NCI-H446 (cell line): Measurements from ENCODE around the gene GNG10.
"Not testable (repeated sequence)": the region's sequence is repeated elsewhere in the genome, so short reads cannot be mapped to it uniquely, and the experiment has no call there.

ENCODE experiments used
- DNase-seq, 2 experiments: peaks; one replicate each; lab custom pipeline; 2025; lab: John Stamatoyannopoulos, UW

GNG10 gene

GRCh38 chr9:111657051-111657450 lies 4.4 kb upstream of the GNG10 start:
- DNase-seq = no peak

DNA sequence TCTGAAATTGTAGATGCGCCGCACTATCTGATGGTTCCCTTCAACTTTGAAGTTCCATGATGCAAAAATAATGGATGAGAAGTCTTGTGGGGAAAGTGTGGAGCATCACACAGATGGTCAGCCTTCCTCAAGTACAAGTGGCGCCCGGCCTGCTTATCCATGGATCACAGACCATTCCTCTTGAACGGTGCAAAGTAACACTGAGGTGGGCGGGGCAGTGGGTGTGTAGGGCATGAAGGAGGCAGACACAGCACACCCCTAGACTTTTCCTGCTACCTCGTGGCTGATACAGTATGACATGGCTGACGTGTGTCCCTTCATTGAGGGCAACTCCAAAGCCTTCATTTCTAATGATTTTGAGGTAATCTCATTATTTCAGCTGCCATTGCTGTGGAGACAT lies 2.5 kb upstream of the GNG10 start:
- DNase-seq = no peak

DNA sequence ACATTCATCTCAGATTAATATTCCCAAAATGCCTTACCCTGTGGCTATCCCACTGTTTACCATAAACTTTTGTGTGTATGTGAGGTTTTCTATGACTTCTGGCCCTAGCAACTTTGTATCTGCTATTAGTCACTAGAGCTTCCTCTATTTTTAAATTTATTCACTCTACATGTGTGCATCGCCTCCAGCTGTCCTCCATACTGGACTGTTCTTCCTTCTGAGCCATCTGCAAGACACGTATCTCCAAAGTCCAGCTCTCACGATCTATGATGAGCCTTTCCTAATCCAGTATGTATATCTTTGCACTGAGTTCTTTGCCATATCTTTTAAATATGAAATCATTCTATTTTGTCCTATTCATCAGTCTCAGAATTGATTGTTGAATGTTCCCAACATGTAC lies 1.7 kb upstream of the GNG10 start:
- DNase-seq = no peak

GRCh38 chr9:111661802-111662521 lies 557 bp downstream of the GNG10 start:
- DNase-seq = no peak

DNA sequence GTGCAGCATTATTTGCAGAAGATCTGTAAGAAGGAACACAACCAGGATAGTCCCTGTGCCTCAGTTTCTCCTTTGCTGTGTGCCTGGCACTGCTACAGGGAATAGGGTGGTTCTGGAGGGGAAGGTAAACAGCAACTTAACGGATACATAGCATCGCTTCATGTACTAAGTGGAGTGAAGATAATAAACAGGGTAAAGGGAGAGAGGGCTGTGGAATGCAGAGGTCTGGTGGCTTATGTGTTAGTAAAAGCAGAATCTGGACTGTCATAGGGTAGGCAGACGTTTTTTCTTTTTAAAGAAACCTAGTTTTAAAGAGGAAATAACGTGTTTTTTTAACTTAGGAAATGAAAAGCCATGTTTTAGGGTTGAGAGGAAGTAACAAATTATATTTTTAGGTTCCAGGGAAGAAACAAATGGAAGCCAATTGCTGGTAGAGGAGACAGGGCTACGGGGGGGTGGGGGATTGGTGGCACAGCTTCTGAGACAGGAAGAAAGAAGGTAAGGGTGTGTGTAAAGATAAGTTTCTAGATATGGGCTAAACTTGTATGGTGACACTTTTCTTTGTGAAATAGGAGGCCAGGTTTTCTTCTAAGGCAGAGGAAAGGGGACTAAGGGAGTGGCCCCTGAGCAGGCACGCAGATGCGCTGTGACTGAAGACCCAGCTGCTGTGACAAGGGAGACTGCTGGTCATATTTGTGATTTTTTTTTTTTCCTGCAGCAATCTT lies 1.3 kb downstream of the GNG10 start:
- no peak for DNase-seq

DNA sequence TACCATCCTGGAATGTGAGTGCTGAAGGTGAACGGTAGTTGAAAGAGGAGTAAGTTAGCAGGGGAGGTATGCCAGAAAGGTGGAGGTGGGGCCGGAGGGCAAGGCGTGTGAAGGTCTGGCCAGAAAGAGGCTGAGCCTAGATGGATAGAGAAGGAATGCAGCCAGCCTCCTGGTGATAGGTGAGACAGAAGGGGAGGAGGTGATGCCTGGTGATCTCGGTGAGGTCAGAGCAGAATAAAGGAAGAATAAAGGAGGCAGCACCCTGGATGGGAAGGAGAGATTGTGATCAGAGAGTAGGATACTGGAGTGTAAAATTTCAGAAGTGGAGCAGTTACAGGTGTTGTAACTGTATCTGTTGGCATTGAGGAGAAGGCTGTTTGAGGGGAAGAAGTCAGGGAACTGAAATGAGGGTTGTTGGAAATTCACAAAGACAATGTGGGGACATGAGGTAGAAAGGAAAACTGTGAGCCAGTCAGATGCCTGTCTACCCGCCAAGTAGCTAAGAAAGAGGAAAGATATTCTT lies 2.0 kb downstream of the GNG10 start:
- DNase-seq = no peak

DNA sequence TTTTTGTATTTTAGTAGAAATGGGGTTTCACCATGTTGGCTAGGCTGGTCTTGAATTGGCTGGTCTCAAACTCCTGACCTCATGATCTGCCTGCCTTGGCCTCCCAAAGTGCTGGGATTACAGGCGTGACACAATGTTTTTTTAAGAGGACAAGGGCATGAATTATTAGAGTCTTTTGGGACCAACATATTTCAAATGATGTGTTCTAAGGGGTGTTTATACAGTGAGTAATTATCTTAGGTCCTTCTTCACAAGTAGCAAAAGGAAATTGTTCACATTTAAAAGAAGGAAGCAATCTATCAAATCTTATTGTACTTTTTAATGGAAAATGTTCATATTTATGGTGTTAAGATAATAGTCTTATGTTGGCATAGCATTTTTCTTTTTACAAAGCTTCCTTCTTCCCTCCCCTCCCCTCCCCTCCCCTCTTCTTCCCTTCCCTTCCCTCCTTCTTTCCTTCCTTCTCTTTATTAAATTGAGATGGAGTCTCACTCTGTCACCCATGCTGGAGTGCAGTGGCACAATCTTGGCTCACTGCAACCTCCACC lies 6.7 kb downstream of the GNG10 start:
- DNase-seq = no peak

DNA sequence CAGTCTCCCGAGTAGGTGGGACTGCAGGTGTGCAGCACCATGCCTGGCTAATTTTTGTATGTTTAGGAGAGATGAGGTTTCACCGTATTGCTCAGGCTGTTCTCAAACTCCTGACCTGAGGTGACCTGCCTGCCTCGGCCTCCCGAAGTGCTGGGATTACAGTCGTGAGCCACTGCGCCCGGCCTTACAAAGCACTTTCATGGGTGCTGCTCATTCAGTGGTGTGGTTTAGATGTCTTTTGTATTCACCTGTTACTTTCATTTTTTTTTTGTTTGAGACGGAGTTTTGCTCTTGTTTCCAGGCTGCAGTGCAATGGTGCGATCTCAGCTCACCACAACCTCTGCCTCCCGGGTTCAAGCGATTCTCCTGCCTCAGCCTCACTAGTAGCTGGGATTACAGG lies 7.2 kb downstream of the GNG10 start:
- not testable (repeated sequence) for DNase-seq

GRCh38 chr9:111674319-111674718 lies 12.9 kb downstream of the GNG10 start:
- DNase-seq = no peak

DNA sequence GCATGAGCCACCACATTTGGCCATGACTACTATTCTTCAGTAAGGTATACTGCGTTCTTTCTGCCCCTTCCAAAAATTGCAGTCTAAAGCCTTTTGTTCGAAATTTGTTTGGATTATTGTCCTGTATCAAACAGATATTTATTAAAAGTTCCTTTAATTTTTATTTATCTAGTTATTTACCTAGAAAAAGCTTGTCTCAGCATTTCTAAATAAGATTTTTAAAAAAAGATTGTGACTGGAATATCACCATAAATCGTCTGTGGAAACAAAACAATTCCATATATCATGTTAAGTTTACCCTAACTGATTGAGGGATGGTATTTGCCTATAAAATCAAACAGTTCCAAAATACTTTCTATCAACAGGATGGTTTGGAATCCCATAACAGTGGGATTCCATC lies 14.7 kb downstream of the GNG10 start:
- DNase-seq = no peak

DNA sequence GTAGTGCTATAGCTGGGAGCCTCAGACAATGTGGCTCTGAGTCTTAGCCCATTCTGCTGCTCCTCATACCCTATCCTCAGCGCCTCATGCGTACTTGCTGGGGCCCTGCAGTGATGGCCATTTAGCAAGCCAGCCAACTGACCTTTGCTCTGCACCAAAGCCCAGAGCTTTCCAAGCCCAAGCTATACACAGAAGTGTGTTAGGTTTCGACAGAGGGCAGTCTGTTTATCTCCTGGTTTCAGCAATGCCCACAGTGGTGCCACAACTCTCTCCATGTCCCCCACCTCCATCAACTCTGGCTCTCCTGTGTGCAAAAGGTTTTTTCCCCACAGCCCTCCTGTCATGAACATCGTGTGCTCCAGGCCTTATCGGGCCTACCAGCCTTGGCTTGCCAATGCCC lies 16.9 kb downstream of the GNG10 start:
- DNase-seq = no peak

DNA sequence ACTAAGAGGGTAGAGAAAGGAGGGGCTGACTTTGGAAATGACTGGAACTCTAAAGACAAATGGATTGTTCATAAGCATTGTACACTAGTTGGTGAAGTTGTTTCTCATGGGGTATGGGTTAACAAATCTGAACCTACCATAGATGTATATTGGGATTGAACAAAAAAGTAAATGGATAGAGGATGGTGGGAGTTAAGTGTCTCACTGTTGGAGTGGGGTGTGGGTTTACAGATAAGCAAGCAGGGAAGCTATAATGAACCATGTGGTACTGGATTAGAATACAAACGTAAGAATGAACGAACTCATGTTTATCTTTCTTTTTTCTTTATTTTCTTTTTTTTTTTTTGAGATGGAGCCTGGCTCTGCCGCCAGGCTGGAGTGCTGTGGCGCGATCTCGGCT lies 17.8 kb downstream of the GNG10 start:
- no peak for DNase-seq

DNA sequence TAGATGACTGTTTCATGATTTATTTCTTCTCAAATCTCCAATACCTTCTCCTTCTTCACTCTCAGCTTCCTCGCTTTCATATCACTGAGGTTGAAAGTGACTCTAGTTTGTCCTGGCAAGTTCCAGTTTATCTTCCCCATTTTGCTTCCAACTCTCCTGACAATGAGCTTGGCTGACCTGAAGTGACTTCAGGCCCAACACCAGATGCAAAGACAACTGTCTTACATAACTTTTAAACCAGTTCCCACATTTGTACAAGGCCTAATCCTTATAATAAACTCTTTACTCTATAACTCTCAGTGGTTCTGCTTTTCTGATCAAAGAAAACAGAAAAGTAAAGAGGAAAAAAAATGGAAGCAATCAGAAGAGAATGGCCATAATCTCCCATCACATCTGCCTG lies 22.0 kb downstream of the GNG10 start:
- DNase-seq = no peak

- DNase-seq = peak in 1 of 2 experiments; percentile 24
These were observed 30.4 kb downstream of the GNG10 start for GRCh38 chr9:111691672-111692329.

DNA sequence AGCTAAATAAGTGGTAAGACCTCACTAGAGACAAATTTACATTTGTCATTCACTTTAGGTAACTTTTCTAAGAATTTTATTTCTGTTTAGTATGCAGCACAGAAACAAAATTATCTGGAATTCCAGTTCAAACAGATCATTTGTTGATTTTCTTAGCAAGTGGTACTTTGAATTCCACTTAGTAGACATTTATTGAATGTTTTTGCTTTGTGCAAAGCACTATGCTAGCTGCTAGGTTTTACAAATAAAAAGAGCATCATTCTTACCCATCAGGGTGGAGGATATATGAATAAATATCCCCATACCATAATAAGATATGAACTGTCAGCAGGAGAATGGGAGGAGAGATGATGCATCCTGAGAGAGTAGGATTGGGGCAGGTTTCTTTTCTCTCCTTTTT lies 35.4 kb downstream of the GNG10 start:
- no peak for DNase-seq

GRCh38 chr9:111700776-111701175 lies 39.4 kb downstream of the GNG10 start:
- DNase-seq = no peak

- DNase-seq = no peak
These were observed 43.1 kb downstream of the GNG10 start for GRCh38 chr9:111704503-111704902.

DNA sequence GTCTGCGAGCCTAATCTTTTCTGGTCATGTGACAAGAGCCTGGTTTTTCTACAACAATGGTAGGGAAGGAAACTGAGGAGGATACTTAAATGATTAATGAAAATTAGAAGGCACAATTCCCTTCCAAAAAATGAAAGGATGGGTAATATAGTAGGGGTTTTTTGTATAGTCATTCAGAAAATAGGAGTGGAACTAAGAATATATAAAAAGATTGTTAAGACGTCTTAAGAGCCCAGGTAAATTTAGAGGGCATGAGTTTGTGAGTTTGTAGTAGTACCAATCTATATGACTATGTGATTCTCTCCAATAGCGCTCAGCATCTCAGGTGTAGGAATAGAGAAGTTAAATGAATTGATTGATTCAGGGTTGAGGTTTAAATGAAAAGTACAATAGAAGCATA lies 50.1 kb downstream of the GNG10 start:
- DNase-seq = no peak

DNA sequence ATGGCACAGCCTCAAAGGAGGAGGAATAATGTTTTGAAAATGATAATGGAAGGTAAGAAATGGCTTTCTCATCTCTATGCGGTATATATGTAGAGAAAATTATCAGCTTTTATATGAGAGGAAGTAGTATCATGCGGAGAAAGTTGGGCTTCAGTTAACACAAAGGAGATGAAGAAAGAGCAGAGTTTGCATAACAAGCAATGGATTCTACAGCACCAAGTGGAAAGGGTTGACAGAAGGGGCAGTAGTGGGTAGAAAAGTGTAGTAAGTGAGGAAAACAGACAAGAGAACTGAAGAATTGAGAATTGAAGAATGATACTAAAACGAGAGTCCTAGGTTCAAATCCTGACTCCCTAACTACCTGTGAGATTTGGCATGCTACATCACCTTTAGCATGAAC lies 51.0 kb downstream of the GNG10 start:
- no peak for DNase-seq

DNA sequence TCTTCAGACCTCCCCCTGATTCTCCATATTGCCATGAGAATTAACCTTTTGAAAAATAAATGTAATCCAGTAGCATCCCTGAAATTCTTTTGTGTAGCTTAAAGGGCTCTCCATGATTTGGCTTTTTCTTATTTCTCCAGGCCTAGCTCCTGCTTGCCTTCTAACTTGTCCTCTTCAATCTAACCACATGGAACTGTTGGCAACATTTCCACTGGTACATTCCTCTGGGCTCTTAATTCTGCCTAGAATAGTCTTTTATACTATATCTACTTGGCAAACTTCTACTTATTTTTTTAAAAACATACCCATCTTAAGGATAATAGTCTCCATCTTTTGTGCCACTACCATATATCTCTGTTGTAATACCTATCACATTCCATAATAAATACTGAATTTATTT lies 54.1 kb downstream of the GNG10 start:
- DNase-seq = no peak

DNA sequence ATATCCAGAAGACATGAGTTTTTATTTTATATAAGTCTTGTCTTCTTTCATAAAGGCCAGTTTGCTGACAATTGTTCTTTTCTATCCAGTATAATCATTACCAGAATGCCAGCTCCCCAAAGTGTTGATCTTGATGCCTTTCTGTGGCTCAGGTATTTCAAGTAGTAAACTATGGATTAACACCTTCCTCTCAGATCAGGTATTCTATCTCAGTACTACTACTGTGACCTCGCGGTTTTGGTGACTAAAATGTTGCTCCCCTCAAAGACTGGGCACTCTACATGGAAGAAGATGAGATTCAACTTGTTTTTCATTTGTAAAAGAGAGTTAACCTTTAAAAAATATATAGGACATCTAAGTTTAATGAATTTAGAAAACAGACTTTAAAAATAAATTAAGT lies 58.1 kb downstream of the GNG10 start:
- no peak for DNase-seq
